Transverse colon (tissue), 4 donors: Measurements from ENCODE around the gene LARGE1.

Experiments
- POLR2AphosphoS5 ChIP-seq, 3 donors: sonication (generic); formaldehyde crosslinking; IDR thresholded peaks; one replicate each; pipeline ENCODE4 v1.6.1; 2016; ENCODE audit warnings: antibody characterized with exemption in 3 of 3
- TF ChIP-seq, protein P1 (sequence below), 5 experiments: fragments of 200-600 bp in 3 of 5; fragments of 450-650 bp in 2 of 5; sonication (generic) in 3 of 5; IDR thresholded peaks; 1 replicate in 2 of 5; 2 replicates in 3 of 5; pipeline ENCODE4 v1.5.1; 2016 to 2017; ENCODE audit warnings: antibody characterized with exemption in 5 of 5, inconsistent platforms in 3 of 5, mild to moderate bottlenecking in 2 of 5, moderate library complexity in 1 of 5

DNA sequence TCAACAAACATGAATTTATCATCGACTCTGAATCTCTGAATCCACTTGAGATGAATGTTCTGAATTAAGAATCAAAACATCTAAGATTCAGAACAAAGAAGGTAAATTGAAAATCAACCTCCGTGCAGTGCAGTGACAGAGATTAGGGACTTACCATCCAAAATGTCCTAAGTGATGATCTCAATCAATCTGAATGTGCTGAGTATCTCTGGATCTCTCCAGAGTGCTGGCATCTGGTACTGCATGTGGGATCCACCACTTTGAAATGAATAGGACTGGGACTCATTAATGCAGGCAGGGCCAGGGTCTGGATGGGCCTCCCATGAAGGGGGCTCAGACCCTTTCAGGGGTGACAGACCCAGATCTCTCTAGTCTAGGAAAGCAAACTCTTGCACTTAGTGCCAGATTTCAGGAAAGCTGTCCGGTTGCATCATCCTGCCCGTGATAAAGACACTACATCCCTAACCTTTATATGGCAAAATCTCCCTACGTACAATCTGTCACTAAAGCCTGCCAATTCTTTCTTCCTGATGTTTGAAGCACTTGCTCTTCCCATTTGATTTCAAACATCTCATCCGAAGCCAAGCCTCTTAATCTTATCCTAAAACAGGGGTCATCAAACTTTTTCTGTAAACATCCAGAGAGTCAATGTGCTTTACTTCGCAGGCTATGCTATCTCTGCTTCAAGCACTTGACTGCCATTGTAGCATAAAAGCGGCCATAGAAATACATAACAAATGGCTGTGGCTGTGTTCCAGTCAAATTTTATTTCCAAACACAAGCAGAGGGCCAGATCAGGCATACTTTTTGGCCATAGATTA, 263.3 kb downstream of the LARGE1 start:
- TF ChIP-seq, protein P1, sequence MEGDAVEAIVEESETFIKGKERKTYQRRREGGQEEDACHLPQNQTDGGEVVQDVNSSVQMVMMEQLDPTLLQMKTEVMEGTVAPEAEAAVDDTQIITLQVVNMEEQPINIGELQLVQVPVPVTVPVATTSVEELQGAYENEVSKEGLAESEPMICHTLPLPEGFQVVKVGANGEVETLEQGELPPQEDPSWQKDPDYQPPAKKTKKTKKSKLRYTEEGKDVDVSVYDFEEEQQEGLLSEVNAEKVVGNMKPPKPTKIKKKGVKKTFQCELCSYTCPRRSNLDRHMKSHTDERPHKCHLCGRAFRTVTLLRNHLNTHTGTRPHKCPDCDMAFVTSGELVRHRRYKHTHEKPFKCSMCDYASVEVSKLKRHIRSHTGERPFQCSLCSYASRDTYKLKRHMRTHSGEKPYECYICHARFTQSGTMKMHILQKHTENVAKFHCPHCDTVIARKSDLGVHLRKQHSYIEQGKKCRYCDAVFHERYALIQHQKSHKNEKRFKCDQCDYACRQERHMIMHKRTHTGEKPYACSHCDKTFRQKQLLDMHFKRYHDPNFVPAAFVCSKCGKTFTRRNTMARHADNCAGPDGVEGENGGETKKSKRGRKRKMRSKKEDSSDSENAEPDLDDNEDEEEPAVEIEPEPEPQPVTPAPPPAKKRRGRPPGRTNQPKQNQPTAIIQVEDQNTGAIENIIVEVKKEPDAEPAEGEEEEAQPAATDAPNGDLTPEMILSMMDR (IDR thresholded peaks at IDR 0.05) = no peak
- no peak for TF ChIP-seq POLR2AphosphoS5 (IDR thresholded peaks at IDR 0.05)
